ENCODE data around the gene TXNRD1.
A peak's percentile ranks its signal among the peaks of the same experiment; 100 is the strongest.
"Not testable (repeated sequence)": the region's sequence is repeated elsewhere in the genome, so short reads cannot be mapped to it uniquely, and the experiment has no call there.

The TXNRD1 gene

GRCh38 chr12:104375775-104376174 lies 160.2 kb downstream of the TXNRD1 start:
- no peak for DNase-seq

DNA sequence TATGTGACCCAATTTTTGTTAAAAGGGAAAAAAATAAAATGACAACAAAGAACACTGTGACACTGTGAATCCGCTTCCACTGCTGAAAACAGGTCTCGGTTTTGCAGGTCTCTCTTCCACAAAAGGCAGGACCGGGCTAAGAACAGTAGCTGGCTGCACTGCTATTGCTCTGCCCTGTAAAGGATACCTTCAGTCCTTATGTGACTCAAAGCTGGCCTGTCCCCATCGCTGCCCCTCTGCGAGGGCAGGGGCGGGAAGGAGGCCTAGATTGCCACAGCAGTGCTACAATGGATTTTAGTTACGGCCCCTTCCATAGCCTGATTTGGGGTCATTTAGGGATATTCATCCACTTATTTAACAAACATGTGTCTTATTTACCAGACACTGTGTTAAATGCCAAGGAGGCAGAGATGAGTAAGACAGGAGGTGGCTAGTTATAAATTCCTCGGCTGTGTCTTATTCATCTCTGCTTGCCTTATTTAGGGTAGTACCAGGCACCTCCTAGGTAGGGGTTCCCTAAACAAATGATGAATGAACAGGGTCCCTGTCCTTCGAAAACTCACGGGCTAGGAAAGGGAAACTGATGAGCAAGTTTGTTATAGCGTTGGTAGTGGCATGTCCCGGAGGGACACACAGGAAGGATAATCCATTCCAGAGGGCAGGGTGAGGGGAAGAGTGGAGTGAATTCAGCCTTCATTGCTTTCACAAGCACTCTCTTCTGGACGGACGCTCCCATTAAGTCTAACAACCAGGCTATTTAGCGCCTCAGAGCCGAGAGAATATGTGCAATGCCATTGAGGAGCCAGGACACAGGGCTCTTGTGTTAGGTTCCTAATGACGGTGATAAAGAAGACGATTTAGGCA lies 161.3 kb downstream of the TXNRD1 start:
- DNase-seq: no peak

DNA sequence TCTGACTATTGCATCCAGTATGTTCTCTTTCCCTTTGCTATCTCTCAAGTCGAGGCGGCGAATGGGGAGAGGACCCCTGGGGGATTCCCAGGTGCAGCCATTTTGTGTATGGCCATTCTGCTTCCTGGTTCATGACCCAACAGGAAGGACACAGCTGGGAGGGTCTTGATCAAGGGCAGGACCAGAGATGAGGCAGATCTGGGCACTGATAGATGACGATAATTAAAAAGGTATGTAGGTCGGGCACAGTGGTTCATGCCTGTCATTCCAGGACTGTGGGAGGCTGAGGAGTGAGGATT lies 161.9 kb downstream of the TXNRD1 start:
- no peak for DNase-seq

DNA sequence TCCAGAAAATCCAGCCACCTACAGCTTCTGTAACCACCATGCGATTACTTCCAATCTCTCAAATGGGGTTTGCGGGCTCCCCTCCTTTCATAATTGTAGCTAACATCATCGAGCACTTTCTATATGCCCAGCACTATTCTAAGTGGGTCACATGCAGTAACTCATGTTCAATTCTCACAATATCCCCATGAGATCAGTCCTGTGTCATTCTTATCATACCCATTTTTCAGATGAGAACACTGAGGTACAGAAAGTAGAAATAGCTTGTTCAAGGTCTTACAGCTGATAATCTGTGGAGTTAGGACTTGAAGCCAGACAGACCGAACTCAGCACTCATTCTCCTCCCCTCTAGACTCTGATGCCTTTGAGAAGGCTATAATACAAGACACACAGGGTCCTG lies 162.8 kb downstream of the TXNRD1 start:
- DNase-seq: no peak

- no peak for DNase-seq
Observed at GRCh38 chr12:104381341-104381730, 165.8 kb downstream of the TXNRD1 start.

DNA sequence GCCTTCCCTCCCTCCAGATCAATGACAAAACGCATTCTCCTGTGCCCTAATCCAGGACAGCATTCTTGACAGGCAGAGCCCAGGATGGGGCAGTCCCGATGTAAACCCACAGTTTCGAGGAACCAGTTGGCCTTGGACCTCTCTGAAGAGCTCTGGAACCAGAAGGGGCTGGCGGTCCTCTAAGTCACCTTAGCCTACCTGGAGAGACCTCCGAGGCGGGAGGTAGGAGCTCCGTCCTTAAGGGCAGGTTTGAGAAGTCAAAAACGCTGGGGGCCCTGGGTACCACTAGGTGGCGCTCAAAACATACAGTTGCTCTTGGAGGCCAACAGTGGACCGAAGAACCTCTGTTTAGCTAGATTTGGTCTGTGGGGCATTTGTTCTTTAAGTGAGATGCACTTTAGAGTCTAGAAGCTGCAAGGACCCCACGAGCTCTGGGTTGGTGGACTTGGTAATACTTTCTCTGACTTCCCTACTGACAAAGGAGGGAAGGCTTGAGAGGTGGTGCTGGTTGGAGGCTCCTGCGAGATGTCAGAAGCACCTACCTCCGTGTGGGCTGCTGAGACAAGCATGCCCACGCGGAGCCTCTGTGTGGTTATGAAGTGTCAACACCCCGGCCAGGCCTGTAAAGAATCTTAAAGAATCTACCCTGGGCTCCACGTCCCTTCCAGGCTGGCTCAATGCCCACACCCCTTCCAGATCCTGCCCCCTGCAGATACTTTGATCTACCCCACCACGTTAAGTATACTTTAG lies 166.3 kb downstream of the TXNRD1 start:
- peak; percentile 57 to 70 (median 64) for DNase-seq

- DNase-seq: no peak
Observed at GRCh38 chr12:104384141-104384880, 168.7 kb downstream of the TXNRD1 start.

GRCh38 chr12:104385510-104385909 lies 169.9 kb downstream of the TXNRD1 start:
- DNase-seq: no peak

DNA sequence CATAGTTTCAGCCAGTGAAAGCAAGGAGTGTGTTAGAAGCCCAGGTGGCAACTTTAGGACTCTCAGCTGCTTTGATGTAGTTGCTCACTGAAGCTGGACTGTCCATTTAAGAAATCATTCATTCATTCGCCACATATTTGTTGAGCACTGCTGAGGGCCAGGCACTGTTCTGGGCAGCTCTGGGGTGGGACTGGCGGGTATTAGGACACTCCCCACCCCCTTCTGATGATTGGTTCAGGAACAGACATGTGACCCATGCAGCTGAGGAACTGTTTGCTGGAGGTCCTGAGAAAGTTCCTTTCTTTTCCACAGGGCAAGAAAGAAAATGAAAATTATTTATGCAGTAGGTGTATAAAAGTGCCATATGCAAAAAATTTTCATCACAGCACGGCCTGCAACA lies 170.9 kb downstream of the TXNRD1 start:
- DNase-seq: no peak

DNA sequence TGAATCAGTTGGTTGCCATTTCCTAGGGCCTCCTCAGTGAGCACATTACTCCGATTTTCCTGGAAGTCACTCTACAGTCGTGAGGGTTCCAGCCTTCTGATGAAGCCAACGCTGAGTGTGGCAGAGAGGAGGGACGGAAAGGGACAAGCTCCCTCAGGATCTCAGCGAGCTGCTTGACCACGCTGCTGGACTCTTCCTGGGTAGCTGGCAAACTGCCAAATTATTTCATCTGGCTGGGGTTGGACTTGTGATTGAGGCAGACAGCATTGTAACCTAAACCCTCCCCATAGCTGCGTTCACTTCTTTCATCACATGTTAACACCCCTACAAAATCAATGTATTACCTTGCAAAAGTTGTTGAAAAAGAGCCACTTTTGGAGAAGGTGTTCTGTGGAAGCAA lies 171.6 kb downstream of the TXNRD1 start:
- DNase-seq: no peak

- DNase-seq: not testable (repeated sequence)
Observed at GRCh38 chr12:104394086-104394485, 178.5 kb downstream of the TXNRD1 start.
